HL-60 (cell line): ENCODE data around the gene PABPN1.

Experiments
- CTCF ChIP-seq: IDR thresholded peaks from one replicate; pipeline ENCODE4 v1.5.1; 2011; ENCODE audit warnings: low read length, control low read depth, inconsistent platforms; ENCODE audit not compliant: insufficient read depth
- GABPA ChIP-seq: IDR thresholded peaks from 2 replicates; pipeline ENCODE4 v1.6.1; 2012; ENCODE audit warnings: low read depth
- POLR2AphosphoS5 ChIP-seq: IDR thresholded peaks from 2 replicates; pipeline ENCODE4 v1.6.1; 2012; ENCODE audit warnings: low read depth
- REST ChIP-seq: IDR thresholded peaks from 2 replicates; pipeline ENCODE4 v1.6.1; 2012; ENCODE audit warnings: low read depth; ENCODE audit not compliant: insufficient replicate concordance
- SPI1 ChIP-seq: IDR thresholded peaks from 2 replicates; pipeline ENCODE4 v1.6.1; 2012; ENCODE audit warnings: low read depth, mild to moderate bottlenecking, borderline replicate concordance

- no peak for TF ChIP-seq CTCF
- no peak for TF ChIP-seq POLR2AphosphoS5
- no peak for TF ChIP-seq REST
- TF ChIP-seq GABPA: no peak
- no peak for TF ChIP-seq SPI1
Observed at GRCh38 chr14:23359722-23360447, 38.6 kb downstream of the PABPN1 start.
